Breast epithelium (tissue), 3 donors: ENCODE data around the gene NRN1L.

Experiments
- CTCF ChIP-seq, 3 donors: fragments of 450-650 bp; IDR thresholded peaks; one replicate each; pipeline ENCODE4 v1.5.1; 2016 to 2017; ENCODE audit warnings: antibody characterized with exemption in 3 of 3, mild to moderate bottlenecking in 3 of 3, moderate library complexity in 3 of 3
- POLR2A ChIP-seq: fragments of 450-650 bp; IDR thresholded peaks from one replicate; pipeline ENCODE4 v1.6.1; 2016; ENCODE audit warnings: antibody characterized with exemption, mild to moderate bottlenecking, moderate library complexity
- POLR2AphosphoS5 ChIP-seq, 3 donors: sonication (generic); formaldehyde crosslinking; IDR thresholded peaks; one replicate each; pipeline ENCODE4 v1.6.1; 2017; ENCODE audit warnings: antibody characterized with exemption in 3 of 3

GRCh38 chr16:67869653-67870052, 15.0 kb upstream of the NRN1L start:
- TF ChIP-seq CTCF (IDR thresholded peaks at IDR 0.05) (no peak), POLR2A (no peak), POLR2AphosphoS5 (IDR thresholded peaks at IDR 0.05) (no peak)
